GM12878 (cell line): Measurements from ENCODE around the gene PKMYT1.

ENCODE experiments used
- BHLHE40 ChIP-seq, 2 experiments: fragments of 450-650 bp in 1 of 2; IDR thresholded peaks; 2 replicates each; pipeline ENCODE4 v1.6.1; 2011 to 2017; ENCODE audit warnings: low read depth in 2 of 2, borderline replicate concordance in 1 of 2, improper control_type of control experiment in 1 of 2, low read length in 1 of 2, mild to moderate bottlenecking in 1 of 2
- CHD1 ChIP-seq: IDR thresholded peaks from 2 replicates; pipeline ENCODE4 v1.6.1; 2012; ENCODE audit warnings: low read depth, low read length, improper control_type of control experiment
- CHD2 ChIP-seq: IDR thresholded peaks from 2 replicates; pipeline ENCODE4 v1.6.1; 2011; ENCODE audit warnings: low read depth, low read length, improper control_type of control experiment, borderline replicate concordance
- CTCF ChIP-seq, 3 experiments: IDR thresholded peaks in 2 of 3; conservative IDR thresholded peaks in 1 of 3; 2 replicates each; pipeline ENCODE4 v1.5.1; 2011; ENCODE audit warnings: low read depth in 3 of 3, low read length in 3 of 3, mild to moderate bottlenecking in 3 of 3, control low read depth in 2 of 3, moderate library complexity in 2 of 3, inconsistent platforms in 1 of 3, mixed read lengths in 1 of 3; ENCODE audit not compliant: control insufficient read depth in 2 of 3, insufficient read depth in 1 of 3; ENCODE audit errors: extremely low read depth in 1 of 3
- ESRRA ChIP-seq: IDR thresholded peaks from 2 replicates; pipeline ENCODE4 v1.6.1; 2012; ENCODE audit warnings: mild to moderate bottlenecking, low read length, improper control_type of control experiment
- MYB ChIP-seq: fragments of 150-350 bp; IDR thresholded peaks from 2 replicates; pipeline ENCODE4 v1.6.1; 2014; ENCODE audit warnings: mild to moderate bottlenecking, low read depth, low read length, borderline replicate concordance
- PRDM15 ChIP-seq: fragments of 450-650 bp; formaldehyde crosslinking; IDR thresholded peaks from 2 replicates; pipeline ENCODE4 v1.4.0; 2020; ENCODE audit warnings: mild to moderate bottlenecking, moderate library complexity
- RAD51 ChIP-seq: fragments of 450-650 bp; IDR thresholded peaks from 2 replicates; pipeline ENCODE4 v1.6.1; 2016; ENCODE audit warnings: moderate library complexity, mild to moderate bottlenecking, inconsistent platforms
- RCOR1 ChIP-seq: conservative IDR thresholded peaks from 2 replicates; pipeline ENCODE4 v1.6.1; 2012; ENCODE audit warnings: low read depth, low read length, improper control_type of control experiment
- ZBTB40 ChIP-seq: fragments of 450-650 bp; IDR thresholded peaks from 2 replicates; pipeline ENCODE4 v1.6.1; 2016; ENCODE audit warnings: mild to moderate bottlenecking, moderate library complexity, borderline replicate concordance
- ZSCAN29 ChIP-seq: fragments of 450-650 bp; IDR thresholded peaks from 2 replicates; pipeline ENCODE4 v1.6.1; 2017; ENCODE audit warnings: mild to moderate bottlenecking, moderate library complexity
- TF ChIP-seq, protein P1 (sequence below): IDR thresholded peaks from 2 replicates; pipeline ENCODE4 v1.6.1; 2011; ENCODE audit warnings: low read depth, mild to moderate bottlenecking, low read length, moderate library complexity, borderline replicate concordance; ENCODE audit errors: extremely low read depth
- TF ChIP-seq, protein P2 (sequence below): fragments of 450-650 bp; IDR thresholded peaks from 2 replicates; pipeline ENCODE4 v1.6.1; 2017; ENCODE audit warnings: borderline replicate concordance

DNA sequence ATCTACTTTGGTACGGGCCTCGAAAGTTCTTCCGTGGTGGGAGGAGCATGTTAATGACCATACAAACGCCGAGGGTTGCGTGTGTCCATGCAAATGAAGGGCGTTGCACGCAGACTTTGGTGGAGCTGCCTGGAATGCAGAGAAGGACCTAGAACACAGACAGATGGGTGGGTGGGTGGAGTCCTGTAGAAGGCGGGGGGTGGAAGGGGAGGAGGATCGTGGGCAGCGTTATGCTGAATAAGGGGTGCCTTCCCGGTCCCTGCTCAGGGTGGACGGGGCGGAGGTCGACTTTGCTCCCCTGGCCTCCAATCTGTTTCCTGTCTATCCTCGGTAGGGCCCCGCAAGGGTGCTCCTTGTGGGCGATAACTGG lies 11.9 kb downstream of the PKMYT1 start:
- TF ChIP-seq, protein P1, sequence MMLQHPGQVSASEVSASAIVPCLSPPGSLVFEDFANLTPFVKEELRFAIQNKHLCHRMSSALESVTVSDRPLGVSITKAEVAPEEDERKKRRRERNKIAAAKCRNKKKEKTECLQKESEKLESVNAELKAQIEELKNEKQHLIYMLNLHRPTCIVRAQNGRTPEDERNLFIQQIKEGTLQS = no peak
- no peak for TF ChIP-seq MYB
- TF ChIP-seq ZSCAN29 = no peak
- TF ChIP-seq CHD2 = no peak
- TF ChIP-seq, protein P2, sequence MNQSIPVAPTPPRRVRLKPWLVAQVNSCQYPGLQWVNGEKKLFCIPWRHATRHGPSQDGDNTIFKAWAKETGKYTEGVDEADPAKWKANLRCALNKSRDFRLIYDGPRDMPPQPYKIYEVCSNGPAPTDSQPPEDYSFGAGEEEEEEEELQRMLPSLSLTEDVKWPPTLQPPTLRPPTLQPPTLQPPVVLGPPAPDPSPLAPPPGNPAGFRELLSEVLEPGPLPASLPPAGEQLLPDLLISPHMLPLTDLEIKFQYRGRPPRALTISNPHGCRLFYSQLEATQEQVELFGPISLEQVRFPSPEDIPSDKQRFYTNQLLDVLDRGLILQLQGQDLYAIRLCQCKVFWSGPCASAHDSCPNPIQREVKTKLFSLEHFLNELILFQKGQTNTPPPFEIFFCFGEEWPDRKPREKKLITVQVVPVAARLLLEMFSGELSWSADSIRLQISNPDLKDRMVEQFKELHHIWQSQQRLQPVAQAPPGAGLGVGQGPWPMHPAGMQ = no peak
- no peak for TF ChIP-seq RCOR1
- no peak for TF ChIP-seq CTCF (IDR thresholded peaks at IDR 0.05 in 2 of 3, conservative IDR thresholded peaks at IDR 0.05 in 1 of 3; ENCODE audit: control insufficient read depth in 2 of 3, extremely low read depth in 1 of 3, insufficient read depth in 1 of 3, low read depth in 3 of 3, low read length in 3 of 3)
- no peak for TF ChIP-seq RAD51
- TF ChIP-seq CHD1 = no peak
- TF ChIP-seq PRDM15 (CRISPR knock-in tag) = no peak
- no peak for TF ChIP-seq ESRRA
- TF ChIP-seq ZBTB40 = no peak
- TF ChIP-seq BHLHE40 (IDR thresholded peaks at IDR 0.05; ENCODE audit: borderline replicate concordance in 1 of 2, low read depth in 2 of 2, low read length in 1 of 2) = no peak
